22Rv1 (cell line): ENCODE results near the gene MYMK.

ENCODE experiments used
- CTCF ChIP-seq: fragments of 450-650 bp; IDR thresholded peaks from 2 replicates; pipeline ENCODE4 v1.5.1; 2017; ENCODE audit warnings: mild to moderate bottlenecking
- ZFX ChIP-seq: fragments of 450-650 bp; IDR thresholded peaks from 2 replicates; pipeline ENCODE4 v1.6.1; 2017; ENCODE audit warnings: antibody characterized with exemption, borderline replicate concordance

DNA sequence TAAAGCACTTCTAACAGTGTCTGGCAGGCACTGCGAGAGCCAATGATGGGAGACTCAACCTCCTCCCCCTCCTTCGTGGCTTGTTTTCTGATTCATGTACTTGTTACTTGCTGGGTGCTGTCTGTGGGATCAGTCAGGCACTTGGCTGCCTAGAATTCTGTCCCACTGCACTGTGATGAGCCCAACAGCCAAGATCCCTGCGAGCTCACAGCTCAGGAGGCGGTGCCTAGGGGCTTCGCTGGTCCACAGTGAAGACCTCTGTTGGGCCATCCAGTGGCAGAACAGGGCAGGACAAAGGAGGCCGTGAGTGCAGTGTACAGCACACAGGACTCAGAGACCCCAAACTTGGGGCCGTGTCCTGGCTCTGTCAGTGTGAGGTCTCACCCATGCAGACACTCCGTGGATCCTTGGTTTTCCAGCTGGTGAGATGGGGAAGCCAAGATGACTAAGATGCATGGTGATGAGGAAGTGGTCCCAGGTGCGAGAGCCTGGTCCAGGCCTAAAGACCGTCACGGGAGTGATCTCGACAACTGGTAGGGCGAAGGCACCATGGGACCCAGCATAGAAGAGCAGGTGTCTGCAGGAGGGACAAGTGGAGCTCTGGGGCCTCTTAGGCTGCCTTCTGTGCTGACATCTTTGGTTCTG, 19.5 kb downstream of the MYMK start:
- TF ChIP-seq CTCF (no peak), ZFX (no peak)
